Esophagus squamous epithelium (tissue), 5 donors: Measurements from ENCODE around the gene CEL. TPM values are rescaled to one million over a fixed set of nuclear protein-coding genes. Genes with fewer than 3 reads are reported as not detected.
"Not testable (repeated sequence)": the region's sequence is repeated elsewhere in the genome, so short reads cannot be mapped to it uniquely, and the experiment has no call there.

Experiments used
- DNase-seq: peaks from one replicate; lab custom pipeline; 2025; lab: John Stamatoyannopoulos, UW
- H3K27ac ChIP-seq, 4 donors: fragments of 200-600 bp; sonication (generic); one replicate each; pipeline ENCODE4 v1.5.1; 2016 to 2019; ENCODE audit warnings: mild to moderate bottlenecking in 1 of 4
- H3K27me3 ChIP-seq, 4 donors: fragments of 200-600 bp; sonication (generic); 1 replicate in 3 of 4; 2 replicates in 1 of 4; pipeline versions ENCODE4 v1.5.1 to v1.6.0; 2017 to 2021; ENCODE audit warnings: antibody characterized with exemption in 1 of 4
- H3K36me3 ChIP-seq, 3 donors: fragments of 200-600 bp; sonication (generic); one replicate each; pipeline ENCODE4 v1.5.1; 2016 to 2019
- H3K4me1 ChIP-seq, 3 donors: fragments of 200-600 bp; sonication (generic); one replicate each; pipeline ENCODE4 v1.5.1; 2017 to 2019
- H3K4me3 ChIP-seq, 4 donors: fragments of 200-600 bp; sonication (generic); 1 replicate in 3 of 4; 2 replicates in 1 of 4; pipeline ENCODE4 v1.5.1; 2016 to 2019; ENCODE audit warnings: mild to moderate bottlenecking in 2 of 4, moderate library complexity in 1 of 4
- H3K9me3 ChIP-seq, 3 donors: fragments of 200-600 bp; sonication (generic); one replicate each; pipeline ENCODE4 v1.5.1; 2016 to 2019
- POLR2A ChIP-seq, 4 donors: fragments of 450-650 bp; IDR thresholded peaks; one replicate each; pipeline ENCODE4 v1.6.1; 2017; ENCODE audit warnings: antibody characterized with exemption in 4 of 4, mild to moderate bottlenecking in 4 of 4, moderate library complexity in 3 of 4
- WGBS, 2 donors: methylation state at CpG; one replicate each; pipeline ENCODE4 v1.1.5; 2018; 5-methylcytosine and 5-hydroxymethylcytosine counted together
- intact Hi-C: fragments of 100-400 bp; cut with DNase I; formaldehyde crosslinking; loops from one replicate; pipeline ENCODE4 v1.15.0; 2022
- total RNA-seq, 4 donors: library from RNA; depleted of rRNA; stranded (reverse); fragments of >200 nt; gene quantifications; one replicate each; pipeline ENCODE4 v1.1.0, GENCODE V29; 2016
- TF ChIP-seq, protein P1 (sequence below), 6 experiments: fragments of 450-650 bp in 4 of 6; fragments of 200-600 bp in 2 of 6; sonication (generic) in 2 of 6; IDR thresholded peaks; one replicate each; pipeline ENCODE4 v1.5.1; 2016 to 2019; ENCODE audit warnings: antibody characterized with exemption in 6 of 6, mild to moderate bottlenecking in 4 of 6, moderate library complexity in 4 of 6
- donor health status: DM: yes; HTN: yes; CAD: no.

The CEL gene
- total RNA-seq, 4 donors from 2014 or later: 1.9 to 7.6 (median 3.5) TPM

DNA sequence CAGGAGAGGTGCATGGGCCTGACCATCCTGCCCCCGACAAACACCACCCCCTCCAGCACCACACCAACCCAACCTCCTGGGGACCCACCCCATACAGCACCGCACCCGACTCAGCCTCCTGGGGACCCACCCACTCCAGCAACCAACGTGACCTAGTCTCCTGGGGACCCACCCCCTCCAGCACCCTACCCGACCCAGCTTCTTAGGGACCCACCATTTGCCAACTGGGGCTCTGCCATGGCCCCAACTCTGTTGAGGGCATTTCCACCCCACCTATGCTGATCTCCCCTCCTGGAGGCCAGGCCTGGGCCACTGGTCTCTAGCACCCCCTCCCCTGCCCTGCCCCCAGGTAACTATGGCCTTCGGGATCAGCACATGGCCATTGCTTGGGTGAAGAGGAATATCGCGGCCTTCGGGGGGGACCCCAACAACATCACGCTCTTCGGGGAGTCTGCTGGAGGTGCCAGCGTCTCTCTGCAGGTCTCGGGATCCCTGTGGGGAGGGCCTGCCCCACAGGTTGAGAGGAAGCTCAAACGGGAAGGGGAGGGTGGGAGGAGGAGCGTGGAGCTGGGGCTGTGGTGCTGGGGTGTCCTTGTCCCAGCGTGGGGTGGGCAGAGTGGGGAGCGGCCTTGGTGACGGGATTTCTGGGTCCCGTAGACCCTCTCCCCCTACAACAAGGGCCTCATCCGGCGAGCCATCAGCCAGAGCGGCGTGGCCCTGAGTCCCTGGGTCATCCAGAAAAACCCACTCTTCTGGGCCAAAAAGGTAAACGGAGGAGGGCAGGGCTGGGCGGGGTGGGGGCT lies 4.6 kb downstream of the CEL start:
- WGBS, 2 donors: 76 to 90% methylated on average over 3 to 5 of the region's 25 CpGs

DNA sequence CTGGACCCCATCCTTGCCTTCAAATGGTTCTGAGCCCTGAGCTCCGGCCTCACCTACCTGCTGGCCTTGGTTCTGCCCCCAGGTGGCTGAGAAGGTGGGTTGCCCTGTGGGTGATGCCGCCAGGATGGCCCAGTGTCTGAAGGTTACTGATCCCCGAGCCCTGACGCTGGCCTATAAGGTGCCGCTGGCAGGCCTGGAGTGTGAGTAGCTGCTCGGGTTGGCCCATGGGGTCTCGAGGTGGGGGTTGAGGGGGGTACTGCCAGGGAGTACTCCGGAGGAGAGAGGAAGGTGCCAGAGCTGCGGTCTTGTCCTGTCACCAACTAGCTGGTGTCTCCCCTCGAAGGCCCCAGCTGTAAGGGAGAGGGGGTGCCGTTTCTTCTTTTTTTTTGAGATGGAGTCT lies 5.2 kb downstream of the CEL start:
- WGBS, 2 donors: 74 to 96% methylated on average over 4 to 7 of the region's 11 CpGs
- TF ChIP-seq, protein P1, sequence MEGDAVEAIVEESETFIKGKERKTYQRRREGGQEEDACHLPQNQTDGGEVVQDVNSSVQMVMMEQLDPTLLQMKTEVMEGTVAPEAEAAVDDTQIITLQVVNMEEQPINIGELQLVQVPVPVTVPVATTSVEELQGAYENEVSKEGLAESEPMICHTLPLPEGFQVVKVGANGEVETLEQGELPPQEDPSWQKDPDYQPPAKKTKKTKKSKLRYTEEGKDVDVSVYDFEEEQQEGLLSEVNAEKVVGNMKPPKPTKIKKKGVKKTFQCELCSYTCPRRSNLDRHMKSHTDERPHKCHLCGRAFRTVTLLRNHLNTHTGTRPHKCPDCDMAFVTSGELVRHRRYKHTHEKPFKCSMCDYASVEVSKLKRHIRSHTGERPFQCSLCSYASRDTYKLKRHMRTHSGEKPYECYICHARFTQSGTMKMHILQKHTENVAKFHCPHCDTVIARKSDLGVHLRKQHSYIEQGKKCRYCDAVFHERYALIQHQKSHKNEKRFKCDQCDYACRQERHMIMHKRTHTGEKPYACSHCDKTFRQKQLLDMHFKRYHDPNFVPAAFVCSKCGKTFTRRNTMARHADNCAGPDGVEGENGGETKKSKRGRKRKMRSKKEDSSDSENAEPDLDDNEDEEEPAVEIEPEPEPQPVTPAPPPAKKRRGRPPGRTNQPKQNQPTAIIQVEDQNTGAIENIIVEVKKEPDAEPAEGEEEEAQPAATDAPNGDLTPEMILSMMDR (IDR thresholded peaks at IDR 0.05): no peak
- no peak for TF ChIP-seq POLR2A (IDR thresholded peaks at IDR 0.05)
- no peak for DNase-seq

More for the DNA sequence above, 4.6 kb downstream of the CEL start:
- H3K27ac ChIP-seq: no peak overlapping the region
- no peaks in the 10 kb centered on the region for H3K27me3 ChIP-seq
- no peak for DNase-seq
- TF ChIP-seq POLR2A (IDR thresholded peaks at IDR 0.05): no peak
- TF ChIP-seq, protein P1 (IDR thresholded peaks at IDR 0.05): no peak
- no peak overlapping the region for H3K4me3 ChIP-seq
- peaks cover 0 to 20% (median 0%) of the 10 kb centered on the region in 3 donors for H3K36me3 ChIP-seq
- intact Hi-C loops: no loop called here
- H3K9me3 ChIP-seq: no peaks in the 10 kb centered on the region
- peaks cover 20 to 38% (median 31%) of the 10 kb centered on the region in 3 donors for H3K4me1 ChIP-seq

DNA sequence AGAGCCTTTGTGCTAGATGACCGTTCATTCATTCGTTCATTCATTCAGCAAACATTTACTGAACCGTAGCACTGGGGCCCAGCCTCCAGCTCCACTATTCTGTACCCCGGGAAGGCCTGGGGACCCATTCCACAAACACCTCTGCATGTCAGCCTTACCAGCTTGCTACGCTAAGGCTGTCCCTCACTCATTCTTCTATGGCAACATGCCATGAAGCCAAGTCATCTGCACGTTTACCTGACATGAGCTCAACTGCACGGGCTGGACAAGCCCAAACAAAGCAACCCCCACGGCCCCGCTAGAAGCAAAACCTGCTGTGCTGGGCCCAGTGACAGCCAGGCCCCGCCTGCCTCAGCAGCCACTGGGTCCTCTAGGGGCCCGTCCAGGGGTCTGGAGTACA lies 6.0 kb downstream of the CEL start:
- H3K4me1 ChIP-seq: peaks cover 19 to 33% (median 28%) of the 10 kb centered on the region in 3 donors
- no peaks in the 10 kb centered on the region for H3K9me3 ChIP-seq
- H3K36me3 ChIP-seq: peaks cover 0 to 20% (median 0%) of the 10 kb centered on the region in 3 donors
- intact Hi-C loops: no loop called here
- H3K27me3 ChIP-seq: no peaks in the 10 kb centered on the region
- DNase-seq: no peak
- TF ChIP-seq POLR2A (IDR thresholded peaks at IDR 0.05): no peak
- TF ChIP-seq, protein P1 (IDR thresholded peaks at IDR 0.05): no peak
- WGBS, 2 donors: 48 to 80% methylated on average over 4 to 5 of the region's 11 CpGs
- H3K27ac ChIP-seq: peak overlapping the region in 1 of 4 donors; percentile 49
- H3K4me3 ChIP-seq: no peak overlapping the region

More for the DNA sequence above, 5.2 kb downstream of the CEL start:
- Histone ChIP-seq H3K4me1 (peaks cover 19 to 33% (median 28%) of the 10 kb centered on the region in 3 donors), H3K36me3 (peaks cover 0 to 20% (median 0%) of the 10 kb centered on the region in 3 donors), H3K27ac (no peak overlapping the region), H3K9me3 (no peaks in the 10 kb centered on the region), H3K27me3 (no peaks in the 10 kb centered on the region), H3K4me3 (no peak overlapping the region)
- intact Hi-C loops: no loop called here

DNA sequence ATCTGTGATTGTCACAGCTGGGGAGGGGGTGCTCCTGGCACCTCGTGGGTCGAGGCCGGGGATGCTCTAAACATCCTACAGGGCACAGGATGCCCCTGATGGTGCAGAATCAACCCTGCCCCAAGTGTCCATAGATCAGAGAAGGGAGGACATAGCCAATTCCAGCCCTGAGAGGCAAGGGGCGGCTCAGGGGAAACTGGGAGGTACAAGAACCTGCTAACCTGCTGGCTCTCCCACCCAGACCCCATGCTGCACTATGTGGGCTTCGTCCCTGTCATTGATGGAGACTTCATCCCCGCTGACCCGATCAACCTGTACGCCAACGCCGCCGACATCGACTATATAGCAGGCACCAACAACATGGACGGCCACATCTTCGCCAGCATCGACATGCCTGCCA lies 6.7 kb downstream of the CEL start:
- WGBS, 2 donors: no CpG with 5 or more reads among the region's 15 CpGs
- intact Hi-C loops: not testable (repeated sequence)
- peaks cover 0 to 20% (median 0%) of the 10 kb centered on the region in 3 donors for H3K36me3 ChIP-seq

DNA sequence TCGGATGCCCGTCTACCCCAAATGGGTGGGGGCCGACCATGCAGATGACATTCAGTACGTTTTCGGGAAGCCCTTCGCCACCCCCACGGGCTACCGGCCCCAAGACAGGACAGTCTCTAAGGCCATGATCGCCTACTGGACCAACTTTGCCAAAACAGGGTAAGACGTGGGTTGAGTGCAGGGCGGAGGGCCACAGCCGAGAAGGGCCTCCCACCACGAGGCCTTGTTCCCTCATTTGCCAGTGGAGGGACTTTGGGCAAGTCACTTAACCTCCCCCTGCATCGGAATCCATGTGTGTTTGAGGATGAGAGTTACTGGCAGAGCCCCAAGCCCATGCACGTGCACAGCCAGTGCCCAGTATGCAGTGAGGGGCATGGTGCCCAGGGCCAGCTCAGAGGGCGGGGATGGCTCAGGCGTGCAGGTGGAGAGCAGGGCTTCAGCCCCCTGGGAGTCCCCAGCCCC lies 8.8 kb downstream of the CEL start:
- H3K4me1 ChIP-seq: peaks cover 8 to 12% (median 11%) of the 10 kb centered on the region in 3 donors
- H3K27ac ChIP-seq, H3K27me3 ChIP-seq, H3K4me3 ChIP-seq, DNase-seq, H3K9me3 ChIP-seq, intact Hi-C loops: not testable (repeated sequence)
- WGBS, 2 donors: 100% methylated on average over 3 of the region's 17 CpGs; no CpG with 5 or more reads in 1 of the 2 donors
- H3K36me3 ChIP-seq: peaks cover 0 to 20% (median 0%) of the 10 kb centered on the region in 3 donors

More for the DNA sequence above, 6.7 kb downstream of the CEL start:
- H3K27me3 ChIP-seq, DNase-seq, H3K4me3 ChIP-seq, H3K9me3 ChIP-seq: not testable (repeated sequence)
- Histone ChIP-seq H3K4me1 (peaks cover 19 to 28% (median 26%) of the 10 kb centered on the region in 3 donors), H3K27ac (peak overlapping the region in 1 of 4 donors; percentile 49)

DNA sequence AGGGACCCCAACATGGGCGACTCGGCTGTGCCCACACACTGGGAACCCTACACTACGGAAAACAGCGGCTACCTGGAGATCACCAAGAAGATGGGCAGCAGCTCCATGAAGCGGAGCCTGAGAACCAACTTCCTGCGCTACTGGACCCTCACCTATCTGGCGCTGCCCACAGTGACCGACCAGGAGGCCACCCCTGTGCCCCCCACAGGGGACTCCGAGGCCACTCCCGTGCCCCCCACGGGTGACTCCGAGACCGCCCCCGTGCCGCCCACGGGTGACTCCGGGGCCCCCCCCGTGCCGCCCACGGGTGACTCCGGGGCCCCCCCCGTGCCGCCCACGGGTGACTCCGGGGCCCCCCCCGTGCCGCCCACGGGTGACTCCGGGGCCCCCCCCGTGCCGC lies 9.2 kb downstream of the CEL start:
- H3K9me3 ChIP-seq, H3K27me3 ChIP-seq, H3K27ac ChIP-seq, intact Hi-C loops, H3K4me3 ChIP-seq, DNase-seq: not testable (repeated sequence)
- Histone ChIP-seq H3K36me3 (peaks cover 0 to 20% (median 0%) of the 10 kb centered on the region in 3 donors), H3K4me1 (peaks cover 8 to 12% (median 11%) of the 10 kb centered on the region in 3 donors)
- no CpG with 5 or more reads among the region's 31 CpGs for WGBS, 2 donors
